ENCODE measurements around the gene ZDHHC11B.
"Not testable (repeated sequence)": the region's sequence is repeated elsewhere in the genome, so short reads cannot be mapped to it uniquely, and the experiment has no call there.

Gene ZDHHC11B

GRCh38 chr5:717143-717542 lies 67.4 kb downstream of the ZDHHC11B start:
- DNase-seq (ENCODE audit: low read depth in 2 of 2), result no peak

GRCh38 chr5:716740-717139 lies 67.8 kb downstream of the ZDHHC11B start:
- DNase-seq (ENCODE audit: low read depth in 2 of 2), result not testable (repeated sequence)

GRCh38 chr5:715636-716035 lies 68.9 kb downstream of the ZDHHC11B start:
- DNase-seq (ENCODE audit: low read depth in 2 of 2), result not testable (repeated sequence)

- not testable (repeated sequence) for DNase-seq (ENCODE audit: low read depth in 2 of 2)
Observed at GRCh38 chr5:714215-715118, 70.1 kb downstream of the ZDHHC11B start.

GRCh38 chr5:713686-714085 lies 70.8 kb downstream of the ZDHHC11B start:
- not testable (repeated sequence) for DNase-seq (ENCODE audit: low read depth in 2 of 2)

- not testable (repeated sequence) for DNase-seq (ENCODE audit: low read depth in 2 of 2)
Observed at GRCh38 chr5:708848-709517, 75.5 kb downstream of the ZDHHC11B start.

GRCh38 chr5:708374-708773 lies 76.2 kb downstream of the ZDHHC11B start:
- not testable (repeated sequence) for DNase-seq (ENCODE audit: low read depth in 2 of 2)

- not testable (repeated sequence) for DNase-seq (ENCODE audit: low read depth in 2 of 2)
Observed at GRCh38 chr5:706127-706526, 78.4 kb downstream of the ZDHHC11B start.

GRCh38 chr5:696753-697702 lies 87.5 kb downstream of the ZDHHC11B start:
- not testable (repeated sequence) for DNase-seq (ENCODE audit: low read depth in 2 of 2)

- not testable (repeated sequence) for DNase-seq (ENCODE audit: low read depth in 2 of 2)
Observed at GRCh38 chr5:696191-696590, 88.3 kb downstream of the ZDHHC11B start.

- not testable (repeated sequence) for DNase-seq (ENCODE audit: low read depth in 2 of 2)
Observed at GRCh38 chr5:695475-695874, 89.1 kb downstream of the ZDHHC11B start.

GRCh38 chr5:694042-694431 lies 90.5 kb downstream of the ZDHHC11B start:
- not testable (repeated sequence) for DNase-seq (ENCODE audit: low read depth in 2 of 2)

- peak; percentile 59 to 69 for DNase-seq (ENCODE audit: low read depth in 2 of 2)
Observed at GRCh38 chr5:693271-694041, 91.1 kb downstream of the ZDHHC11B start, which contains the start of gene TPPP. Gene TPPP, minus strand, starts transcription at chr5:693352. Its CDS starts 15,292 bp downstream, at chr5:678060.

- not testable (repeated sequence) for DNase-seq (ENCODE audit: low read depth in 2 of 2)
Observed at GRCh38 chr5:692529-693041, 91.9 kb downstream of the ZDHHC11B start.

- DNase-seq (ENCODE audit: low read depth in 2 of 2), result no peak
Observed at GRCh38 chr5:691817-692528, 92.6 kb downstream of the ZDHHC11B start.

- DNase-seq (ENCODE audit: low read depth in 2 of 2), result not testable (repeated sequence)
Observed at GRCh38 chr5:691049-691448, 93.5 kb downstream of the ZDHHC11B start.

GRCh38 chr5:690293-690692 lies 94.2 kb downstream of the ZDHHC11B start:
- DNase-seq (ENCODE audit: low read depth in 2 of 2), result not testable (repeated sequence)

- DNase-seq (ENCODE audit: low read depth in 2 of 2), result not testable (repeated sequence)
Observed at GRCh38 chr5:688348-689010, 96.0 kb downstream of the ZDHHC11B start.

- DNase-seq (ENCODE audit: low read depth in 2 of 2), result not testable (repeated sequence)
Observed at GRCh38 chr5:686936-687335, 97.6 kb downstream of the ZDHHC11B start.

All from stimulated activated CD8-positive, alpha-beta memory T cell treated with anti-CD3 and anti-CD28 coated beads, Interleukin-7, amount 100 ng/mL, for 1 hour (primary cell).